Lower lobe of right lung (tissue), 2 donors: ENCODE results near the gene INSL6. TPM values are rescaled to one million over a fixed set of nuclear protein-coding genes. Genes with fewer than 3 reads are reported as not detected.

Experiments
- ATAC-seq, 2 donors: fragments of 200-7000 bp; cut with Tn5 transposase; one replicate each; pipeline ENCODE4 v1.9.1; 2020 to 2022; ENCODE audit warnings: mild to moderate bottlenecking in 2 of 2, moderate library complexity in 2 of 2
- DNase-seq: peaks from one replicate; pipeline ENCODE4 v3.0.0-alpha.2; 2020
- H3K27ac ChIP-seq: fragments of 200-600 bp; one replicate; pipeline ENCODE4 v1.8.0; 2022
- H3K27me3 ChIP-seq: fragments of 200-600 bp; one replicate; pipeline ENCODE4 v1.8.0; 2022; ENCODE audit warnings: low read depth
- H3K36me3 ChIP-seq: fragments of 200-600 bp; one replicate; pipeline ENCODE4 v1.8.0; 2022; ENCODE audit warnings: mild to moderate bottlenecking
- H3K4me1 ChIP-seq: fragments of 200-600 bp; one replicate; pipeline ENCODE4 v1.8.0; 2022
- H3K4me3 ChIP-seq: fragments of 200-600 bp; one replicate; pipeline ENCODE4 v1.8.0; 2022; ENCODE audit warnings: mild to moderate bottlenecking
- H3K9me3 ChIP-seq: fragments of 200-600 bp; one replicate; pipeline ENCODE4 v1.8.0; 2022
- intact Hi-C: fragments of 100-400 bp; cut with DNase I; formaldehyde crosslinking; loops from one replicate; pipeline ENCODE4 v1.11.0; 2022
- long read RNA-seq: library from polyadenylated mRNA; unstranded; transcript quantifications from one replicate; pipeline ENCODE4 v2.0.0, GENCODE V29; 2021
- total RNA-seq: library from RNA; stranded (reverse); fragmentation: NEBNext Ultra II Directional; extraction: Animal tissue kit (Norgen Biotek cat#: 25700); gene quantifications from one replicate; pipeline ENCODE4 v1.2.1, GENCODE V29; 2021
- TF ChIP-seq, protein P1 (sequence below): fragments of 200-600 bp; IDR thresholded peaks from one replicate; pipeline ENCODE4 v1.8.0; 2022; ENCODE audit warnings: antibody characterized with exemption, mild to moderate bottlenecking
- donor health status: DM: no; HTN: yes; CAD: no; lungs with severe emphysema.

The INSL6 gene
- total RNA-seq, result not detected
- long read RNA-seq, partial matches to known transcripts, result 0 of 4 reads
- long read RNA-seq, other reads (novel, unspliced or antisense), result 4 of 4 reads

- intact Hi-C loops, result no loop called here
- DNase-seq, result no peak
- no peaks in the 10 kb centered on the region for H3K36me3 ChIP-seq
- H3K27ac ChIP-seq, result no peak within 1 kb of the TSS
- no peak within 1 kb of the TSS for H3K4me3 ChIP-seq
- no peaks in the 10 kb centered on the region for H3K27me3 ChIP-seq
- TF ChIP-seq, protein P1, sequence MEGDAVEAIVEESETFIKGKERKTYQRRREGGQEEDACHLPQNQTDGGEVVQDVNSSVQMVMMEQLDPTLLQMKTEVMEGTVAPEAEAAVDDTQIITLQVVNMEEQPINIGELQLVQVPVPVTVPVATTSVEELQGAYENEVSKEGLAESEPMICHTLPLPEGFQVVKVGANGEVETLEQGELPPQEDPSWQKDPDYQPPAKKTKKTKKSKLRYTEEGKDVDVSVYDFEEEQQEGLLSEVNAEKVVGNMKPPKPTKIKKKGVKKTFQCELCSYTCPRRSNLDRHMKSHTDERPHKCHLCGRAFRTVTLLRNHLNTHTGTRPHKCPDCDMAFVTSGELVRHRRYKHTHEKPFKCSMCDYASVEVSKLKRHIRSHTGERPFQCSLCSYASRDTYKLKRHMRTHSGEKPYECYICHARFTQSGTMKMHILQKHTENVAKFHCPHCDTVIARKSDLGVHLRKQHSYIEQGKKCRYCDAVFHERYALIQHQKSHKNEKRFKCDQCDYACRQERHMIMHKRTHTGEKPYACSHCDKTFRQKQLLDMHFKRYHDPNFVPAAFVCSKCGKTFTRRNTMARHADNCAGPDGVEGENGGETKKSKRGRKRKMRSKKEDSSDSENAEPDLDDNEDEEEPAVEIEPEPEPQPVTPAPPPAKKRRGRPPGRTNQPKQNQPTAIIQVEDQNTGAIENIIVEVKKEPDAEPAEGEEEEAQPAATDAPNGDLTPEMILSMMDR, result no peak
- no peaks in the 10 kb centered on the region for H3K4me1 ChIP-seq
- peak in 1 of 2 donors; percentile 47 for ATAC-seq
- no peaks in the 10 kb centered on the region for H3K9me3 ChIP-seq
These were observed at the start of gene INSL6 for GRCh38 chr9:5185220-5185840. TSS of gene INSL6 (minus strand) at chr9:5185639. CDS start at chr9:5185602, 37 bp downstream.

DNA sequence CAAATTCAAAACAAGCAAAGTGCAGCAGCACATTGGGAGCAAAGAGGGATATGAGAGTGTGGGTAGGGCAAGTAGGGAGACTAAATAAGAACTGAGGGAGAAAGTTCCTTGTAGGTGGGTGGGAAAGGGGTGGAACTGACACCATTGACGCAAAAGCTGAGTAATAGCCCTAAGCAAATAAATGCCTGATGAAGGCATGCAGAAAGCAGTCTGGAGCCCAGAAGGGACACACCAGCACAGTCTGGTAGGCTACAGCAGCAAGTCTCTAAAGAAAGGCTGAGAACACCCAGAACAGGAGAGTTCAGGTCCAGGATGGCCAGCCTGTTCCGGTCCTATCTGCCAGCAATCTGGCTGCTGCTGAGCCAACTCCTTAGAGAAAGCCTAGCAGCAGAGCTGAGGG, 45.8 kb upstream of the INSL6 start, which contains the start of gene INSL4:
INSL4 (plus strand) TSS at position 208 of the 400 bp plus-strand sequence; CDS start at position 313, 105 bp downstream.
- Histone ChIP-seq H3K9me3 (no peaks in the 10 kb centered on the region), H3K4me3 (no peak within 1 kb of the TSS), H3K4me1 (no peaks in the 10 kb centered on the region), H3K27ac (no peak within 1 kb of the TSS), H3K27me3 (no peaks in the 10 kb centered on the region), H3K36me3 (no peaks in the 10 kb centered on the region)
- intact Hi-C loops, result no loop called here
- ATAC-seq, result no peak
- TF ChIP-seq, protein P1, result no peak
- DNase-seq, result no peak

DNA sequence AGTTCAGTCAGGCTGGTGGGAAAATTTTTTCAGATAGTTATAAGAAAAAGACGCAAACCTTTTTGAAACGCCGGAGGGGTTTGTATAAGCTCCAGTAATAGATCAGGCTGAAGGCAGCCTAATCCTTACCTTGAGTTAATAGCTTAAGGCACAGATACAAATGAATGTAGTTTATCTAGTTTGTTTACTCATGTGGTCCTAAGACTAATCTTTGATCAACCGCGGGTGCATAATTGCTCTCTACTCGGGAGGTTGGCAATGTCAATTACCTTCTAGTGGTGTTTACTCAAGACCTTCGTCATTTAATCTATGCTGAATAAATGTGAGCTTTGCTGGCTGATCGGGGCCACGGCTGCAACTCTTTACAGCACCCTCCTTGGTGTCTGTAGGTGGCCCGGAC, 45.1 kb upstream of the INSL6 start:
- H3K36me3 ChIP-seq, result no peaks in the 10 kb centered on the region
- no peak overlapping the region for H3K27ac ChIP-seq
- no peaks in the 10 kb centered on the region for H3K4me1 ChIP-seq
- H3K27me3 ChIP-seq, result no peaks in the 10 kb centered on the region
- intact Hi-C loops, result no loop called here
- no peak for DNase-seq
- TF ChIP-seq, protein P1, result no peak
- ATAC-seq, result no peak
- H3K4me3 ChIP-seq, result no peak overlapping the region
- no peaks in the 10 kb centered on the region for H3K9me3 ChIP-seq

- no peak for DNase-seq
- Histone ChIP-seq H3K9me3 (no peaks in the 10 kb centered on the region), H3K36me3 (no peaks in the 10 kb centered on the region), H3K4me3 (no peak overlapping the region), H3K27ac (no peak overlapping the region), H3K4me1 (no peaks in the 10 kb centered on the region), H3K27me3 (no peaks in the 10 kb centered on the region)
- TF ChIP-seq, protein P1, result no peak
- ATAC-seq, result no peak
- intact Hi-C loops, result no loop called here
These were observed 19.6 kb upstream of the INSL6 start for GRCh38 chr9:5205071-5205470.

GRCh38 chr9:5195463-5195862, 10.0 kb upstream of the INSL6 start:
- Histone ChIP-seq H3K9me3 (no peaks in the 10 kb centered on the region), H3K4me3 (no peak overlapping the region), H3K27me3 (no peaks in the 10 kb centered on the region), H3K4me1 (no peaks in the 10 kb centered on the region), H3K36me3 (no peaks in the 10 kb centered on the region), H3K27ac (no peak overlapping the region)
- DNase-seq (no peak), ATAC-seq (no peak)
- TF ChIP-seq, protein P1, result no peak
- intact Hi-C loops, result loop anchor here (10.0 kb wide), 1 partner anchor 399 kb away; no protein-coding TSS in a partner anchor
